Stomach (tissue), 4 donors: ENCODE measurements around the gene DIS3L.
"Not testable (repeated sequence)": the region's sequence is repeated elsewhere in the genome, so short reads cannot be mapped to it uniquely, and the experiment has no call there.

Experiments
- EP300 ChIP-seq: sonication (generic); formaldehyde crosslinking; IDR thresholded peaks from one replicate; pipeline ENCODE4 v1.6.1; 2017; ENCODE audit warnings: antibody characterized with exemption
- POLR2A ChIP-seq, 4 donors: fragments of 450-650 bp; IDR thresholded peaks; one replicate each; pipeline ENCODE4 v1.6.1; 2016; ENCODE audit warnings: antibody characterized with exemption in 4 of 4, control low read depth in 2 of 4, mild to moderate bottlenecking in 1 of 4, moderate library complexity in 1 of 4
- TF ChIP-seq, protein P1 (sequence below), 7 experiments: fragments of 450-650 bp in 4 of 7; fragments of 200-600 bp in 3 of 7; sonication (generic) in 3 of 7; IDR thresholded peaks; one replicate each; pipeline ENCODE4 v1.5.1; 2016 to 2019; ENCODE audit warnings: antibody characterized with exemption in 7 of 7, control low read depth in 2 of 7, mild to moderate bottlenecking in 1 of 7

DNA sequence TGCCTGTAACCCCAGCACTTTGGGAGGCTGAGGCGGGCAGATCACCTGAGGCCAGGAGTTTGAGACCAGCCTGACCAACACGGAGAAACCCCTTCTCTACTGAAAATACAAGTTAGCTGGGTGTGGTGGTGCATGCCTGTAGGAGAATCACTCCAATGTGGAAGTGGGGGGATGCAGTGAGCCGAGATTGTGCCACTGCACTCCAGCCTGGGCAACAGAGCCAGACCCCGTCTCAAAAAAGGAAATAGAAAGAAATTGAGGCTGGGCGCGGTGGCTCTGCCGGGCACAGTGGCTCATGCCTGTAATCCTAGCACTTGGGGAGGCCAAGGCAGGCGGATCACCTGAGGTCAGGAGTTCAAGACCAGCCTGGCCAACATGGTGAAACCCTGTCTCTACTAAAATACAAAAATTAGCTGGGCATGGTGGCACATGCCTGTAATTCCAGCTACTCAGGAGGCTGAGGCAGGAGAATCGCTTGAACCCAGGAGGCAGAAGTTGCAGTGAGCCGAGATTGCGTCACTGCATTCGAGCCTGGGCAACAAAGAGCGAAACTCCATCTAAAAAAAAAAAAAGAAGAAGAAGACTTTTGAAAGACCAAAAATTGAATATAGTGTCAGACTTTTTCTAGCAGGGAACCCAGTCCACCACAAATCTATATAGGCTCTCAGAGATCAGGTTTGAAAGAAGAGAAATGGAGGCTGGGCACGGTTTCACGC, 68.5 kb downstream of the DIS3L start:
- TF ChIP-seq, protein P1, sequence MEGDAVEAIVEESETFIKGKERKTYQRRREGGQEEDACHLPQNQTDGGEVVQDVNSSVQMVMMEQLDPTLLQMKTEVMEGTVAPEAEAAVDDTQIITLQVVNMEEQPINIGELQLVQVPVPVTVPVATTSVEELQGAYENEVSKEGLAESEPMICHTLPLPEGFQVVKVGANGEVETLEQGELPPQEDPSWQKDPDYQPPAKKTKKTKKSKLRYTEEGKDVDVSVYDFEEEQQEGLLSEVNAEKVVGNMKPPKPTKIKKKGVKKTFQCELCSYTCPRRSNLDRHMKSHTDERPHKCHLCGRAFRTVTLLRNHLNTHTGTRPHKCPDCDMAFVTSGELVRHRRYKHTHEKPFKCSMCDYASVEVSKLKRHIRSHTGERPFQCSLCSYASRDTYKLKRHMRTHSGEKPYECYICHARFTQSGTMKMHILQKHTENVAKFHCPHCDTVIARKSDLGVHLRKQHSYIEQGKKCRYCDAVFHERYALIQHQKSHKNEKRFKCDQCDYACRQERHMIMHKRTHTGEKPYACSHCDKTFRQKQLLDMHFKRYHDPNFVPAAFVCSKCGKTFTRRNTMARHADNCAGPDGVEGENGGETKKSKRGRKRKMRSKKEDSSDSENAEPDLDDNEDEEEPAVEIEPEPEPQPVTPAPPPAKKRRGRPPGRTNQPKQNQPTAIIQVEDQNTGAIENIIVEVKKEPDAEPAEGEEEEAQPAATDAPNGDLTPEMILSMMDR (IDR thresholded peaks at IDR 0.05), result not testable (repeated sequence)
- not testable (repeated sequence) for TF ChIP-seq POLR2A (IDR thresholded peaks at IDR 0.05); EP300
